Epithelial cell of proximal tubule (primary cell): ENCODE data around the gene ARRDC3. TPM values are rescaled to one million over a fixed set of nuclear protein-coding genes. Genes with fewer than 3 reads are reported as not detected.
A peak's percentile ranks its signal among the peaks of the same experiment; 100 is the strongest.

Experiments
- DNase-seq: peaks from one replicate; pipeline ENCODE4 v3.0.0-alpha.2; 2011; ENCODE audit warnings: low read depth
- H3K4me3 ChIP-seq: 2 replicates; pipeline ENCODE4 v1.5.1; 2011; ENCODE audit warnings: low read depth, mild to moderate bottlenecking, low read length
- total RNA-seq: library from RNA; depleted of rRNA; stranded (reverse); fragments of >200 nt; gene quantifications from 2 replicates; pipeline ENCODE4 v1.2.3, GENCODE V29; 2015
- TF ChIP-seq, protein P1 (sequence below): conservative IDR thresholded peaks from 2 replicates; pipeline ENCODE4 v1.5.1; 2012; ENCODE audit warnings: low read depth, mild to moderate bottlenecking, low read length

Gene ARRDC3
- total RNA-seq, 1 donor from 2014 or later = 34.2 TPM

DNA sequence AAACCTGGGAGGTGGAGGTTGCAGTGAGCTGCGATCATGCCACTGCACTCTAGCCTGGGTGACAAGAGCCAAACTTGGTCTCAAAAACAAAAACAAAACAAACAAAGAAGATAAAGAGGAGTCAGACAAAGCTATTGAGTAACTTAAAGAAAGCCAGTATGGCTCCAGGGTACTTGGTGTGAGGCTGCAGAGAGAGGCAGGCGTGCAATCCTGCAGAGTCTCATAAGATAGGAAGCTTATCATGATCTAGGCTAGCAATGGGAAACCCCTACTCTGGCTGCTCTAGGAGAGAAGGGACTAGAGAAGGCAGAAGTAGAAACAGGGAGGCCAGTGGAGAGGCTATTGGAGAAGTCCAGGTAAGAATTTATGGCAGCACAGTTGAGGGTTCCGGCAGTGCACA is 42.0 kb downstream of the ARRDC3 start:
- H3K4me3 ChIP-seq = no peak overlapping the region
- no peak for DNase-seq
- TF ChIP-seq, protein P1, sequence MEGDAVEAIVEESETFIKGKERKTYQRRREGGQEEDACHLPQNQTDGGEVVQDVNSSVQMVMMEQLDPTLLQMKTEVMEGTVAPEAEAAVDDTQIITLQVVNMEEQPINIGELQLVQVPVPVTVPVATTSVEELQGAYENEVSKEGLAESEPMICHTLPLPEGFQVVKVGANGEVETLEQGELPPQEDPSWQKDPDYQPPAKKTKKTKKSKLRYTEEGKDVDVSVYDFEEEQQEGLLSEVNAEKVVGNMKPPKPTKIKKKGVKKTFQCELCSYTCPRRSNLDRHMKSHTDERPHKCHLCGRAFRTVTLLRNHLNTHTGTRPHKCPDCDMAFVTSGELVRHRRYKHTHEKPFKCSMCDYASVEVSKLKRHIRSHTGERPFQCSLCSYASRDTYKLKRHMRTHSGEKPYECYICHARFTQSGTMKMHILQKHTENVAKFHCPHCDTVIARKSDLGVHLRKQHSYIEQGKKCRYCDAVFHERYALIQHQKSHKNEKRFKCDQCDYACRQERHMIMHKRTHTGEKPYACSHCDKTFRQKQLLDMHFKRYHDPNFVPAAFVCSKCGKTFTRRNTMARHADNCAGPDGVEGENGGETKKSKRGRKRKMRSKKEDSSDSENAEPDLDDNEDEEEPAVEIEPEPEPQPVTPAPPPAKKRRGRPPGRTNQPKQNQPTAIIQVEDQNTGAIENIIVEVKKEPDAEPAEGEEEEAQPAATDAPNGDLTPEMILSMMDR = no peak

DNA sequence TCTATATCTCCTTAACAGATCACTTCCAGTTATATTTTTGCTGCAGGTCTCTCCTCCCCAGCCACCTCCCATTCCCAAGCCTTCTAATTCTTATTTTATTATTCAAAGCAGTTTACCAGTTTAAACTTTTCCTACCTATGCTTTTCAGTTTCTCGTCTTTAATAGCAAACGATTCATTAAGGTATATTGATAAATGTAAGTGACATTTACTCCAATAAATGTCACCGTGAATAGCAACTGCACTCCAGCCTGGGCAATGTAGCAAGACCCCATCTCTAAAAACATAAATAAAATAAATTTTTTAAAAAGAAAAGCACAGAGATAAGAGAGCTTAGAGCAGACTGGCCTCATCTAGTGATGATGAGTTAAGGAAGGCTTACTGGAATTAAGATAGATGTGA is 42.6 kb downstream of the ARRDC3 start:
- no peak overlapping the region for H3K4me3 ChIP-seq
- DNase-seq = no peak
- TF ChIP-seq, protein P1 = no peak

DNA sequence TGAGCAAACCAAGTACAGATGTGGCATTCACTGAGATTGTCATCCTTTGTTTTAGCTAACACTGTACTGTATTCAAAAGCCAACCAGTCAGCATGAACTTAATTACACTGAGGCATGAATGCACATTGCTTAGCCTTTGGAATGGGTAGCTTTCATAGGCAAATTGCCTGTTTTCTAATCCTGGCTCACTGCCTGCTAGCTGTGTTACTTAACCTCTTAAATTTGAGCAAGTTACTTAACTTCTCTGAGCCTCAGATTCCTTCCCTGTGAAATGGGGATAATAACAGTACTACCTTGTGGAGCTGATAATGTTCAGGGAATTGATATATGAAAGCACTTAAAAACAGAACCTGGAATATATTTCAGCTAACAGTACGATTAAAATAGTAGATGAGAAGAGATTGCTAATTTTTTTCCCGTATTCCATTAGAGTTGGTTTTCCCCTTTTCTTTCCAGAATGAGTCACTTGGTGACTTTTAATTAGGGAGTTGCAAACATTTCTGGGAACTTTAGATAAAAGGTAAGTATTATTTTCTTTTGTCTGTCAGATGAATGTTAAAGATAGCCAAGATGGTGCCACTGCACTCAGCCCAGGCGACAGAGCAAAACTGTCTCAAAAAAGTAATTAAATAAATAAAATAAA is 43.9 kb downstream of the ARRDC3 start:
- TF ChIP-seq, protein P1 = no peak
- DNase-seq = peak; percentile 47
- H3K4me3 ChIP-seq = no peak overlapping the region

DNA sequence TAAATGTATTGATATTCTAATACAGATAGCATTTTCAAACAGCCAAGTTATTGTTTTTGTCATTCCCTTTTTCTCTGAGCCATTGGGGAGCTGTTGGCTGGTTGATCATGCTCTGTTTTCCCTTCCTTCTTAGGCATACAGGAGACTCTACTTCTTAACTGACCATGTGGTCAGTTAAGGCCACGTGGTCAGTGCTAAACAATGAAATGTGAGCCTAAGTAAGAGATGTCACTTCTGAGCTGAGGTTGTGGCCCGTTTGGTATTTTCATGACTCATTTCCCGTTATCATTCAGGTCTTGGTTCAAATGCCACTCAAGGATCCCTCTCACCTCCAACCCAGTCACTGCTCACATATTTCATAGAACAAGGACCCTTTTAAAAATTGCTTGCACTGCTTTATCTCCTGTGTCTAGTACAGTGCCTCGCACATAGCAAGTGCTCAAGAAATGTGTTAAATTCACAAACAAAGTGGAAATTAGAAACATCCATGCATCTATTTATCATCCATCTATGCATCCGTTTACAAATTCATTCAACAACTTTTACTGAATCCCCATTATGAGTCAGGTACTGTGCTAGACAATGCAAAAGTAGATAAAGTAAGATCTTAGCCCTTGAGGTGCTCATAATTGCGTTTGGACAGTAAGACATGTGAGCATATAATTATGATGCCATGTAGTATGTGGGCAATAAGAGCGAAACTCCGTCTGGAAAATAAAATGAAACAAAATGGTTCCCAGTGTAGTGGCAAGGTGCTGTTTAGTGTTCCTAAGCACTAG is 50.7 kb downstream of the ARRDC3 start:
- TF ChIP-seq, protein P1 = no peak
- H3K4me3 ChIP-seq = no peak overlapping the region
- peak; percentile 52 for DNase-seq

DNA sequence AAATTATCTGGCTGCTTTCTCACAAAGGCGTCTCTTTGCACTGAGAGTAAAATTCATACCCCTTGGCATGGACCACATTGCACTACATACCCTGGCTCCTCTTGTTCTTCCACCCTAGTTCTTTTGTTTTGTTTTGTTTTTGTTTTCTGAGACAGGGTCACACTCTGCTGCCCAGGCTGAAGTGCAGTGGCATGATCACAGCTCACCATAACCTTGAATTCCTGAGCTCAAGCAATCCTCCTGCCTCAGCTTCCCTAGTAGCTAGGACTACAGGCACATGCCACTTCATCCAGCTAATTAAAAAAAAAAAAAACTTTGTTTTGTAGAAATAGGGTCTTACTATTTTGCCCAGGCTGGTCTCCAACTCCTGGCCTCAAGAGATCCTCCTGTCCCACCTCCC is 51.4 kb downstream of the ARRDC3 start:
- H3K4me3 ChIP-seq = no peak overlapping the region
- DNase-seq = no peak
- TF ChIP-seq, protein P1 = no peak

DNA sequence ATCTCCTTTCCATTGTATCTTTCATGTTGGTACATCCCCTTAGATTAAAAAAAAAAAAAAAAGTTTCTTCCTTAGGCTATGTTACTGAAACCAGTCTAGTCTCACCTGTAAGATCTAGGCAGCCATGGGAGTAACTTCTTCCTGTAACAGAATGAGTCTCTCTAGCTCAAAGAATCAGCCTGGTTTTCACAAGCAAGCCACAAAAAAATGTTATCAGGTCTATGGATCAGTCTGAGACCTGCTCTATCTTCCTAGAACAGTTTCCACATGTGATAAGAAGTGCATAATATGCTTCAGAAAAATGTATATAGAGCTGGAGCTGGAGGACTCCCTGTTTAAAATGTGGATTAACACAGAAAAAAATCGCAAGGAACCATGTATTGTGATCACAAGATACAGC is 53.8 kb downstream of the ARRDC3 start:
- TF ChIP-seq, protein P1 = no peak
- no peak for DNase-seq
- H3K4me3 ChIP-seq = no peak overlapping the region
